Neural crest cell (in vitro differentiated cells): ENCODE results near the gene SERPINA4. TPM values are rescaled to one million over a fixed set of nuclear protein-coding genes. Genes with fewer than 3 reads are reported as not detected.
"Not testable (repeated sequence)": the region's sequence is repeated elsewhere in the genome, so short reads cannot be mapped to it uniquely, and the experiment has no call there.

Source experiments
- DNase-seq: peaks from one replicate; pipeline ENCODE4 v3.0.0; 2021; ENCODE audit warnings: low read depth, mixed read lengths, low spot score
- H3K27ac Mint-ChIP-seq: one replicate; pipeline ENCODE4 v1.8.0; 2021; ENCODE audit warnings: mild to moderate bottlenecking, mixed read lengths; ENCODE audit not compliant: unreplicated experiment
- H3K27me3 Mint-ChIP-seq: 2 replicates; pipeline ENCODE4 v1.8.0; 2021; ENCODE audit warnings: low read depth, mild to moderate bottlenecking, mixed read lengths
- H3K36me3 Mint-ChIP-seq: 2 replicates; pipeline ENCODE4 v1.8.0; 2021; ENCODE audit warnings: low read depth, mild to moderate bottlenecking, mixed read lengths
- H3K4me1 Mint-ChIP-seq: 2 replicates; pipeline ENCODE4 v1.8.0; 2021; ENCODE audit warnings: mixed read lengths
- H3K4me3 Mint-ChIP-seq: one replicate; pipeline ENCODE4 v1.8.0; 2021; ENCODE audit warnings: mild to moderate bottlenecking, mixed read lengths
- H3K9me3 Mint-ChIP-seq: 2 replicates; pipeline ENCODE4 v1.8.0; 2021; ENCODE audit warnings: mixed read lengths
- CTCF ChIP-seq: fragments of 200-600 bp; sonication (generic); conservative IDR thresholded peaks from 2 replicates; pipeline ENCODE4 v1.5.0; 2021; ENCODE audit warnings: antibody characterized with exemption, mild to moderate bottlenecking
- total RNA-seq: library from RNA; stranded (reverse); gene quantifications from 2 replicates; pipeline ENCODE4 v1.2.1, GENCODE V29; 2021

The SERPINA4 gene
- total RNA-seq, 1 donor from 2014 or later, result not detected

- no peaks in the 10 kb centered on the region for H3K4me1 Mint-ChIP-seq
- H3K36me3 Mint-ChIP-seq, result no peaks in the 10 kb centered on the region
- no peak for TF ChIP-seq CTCF
- H3K9me3 Mint-ChIP-seq, result no peaks in the 10 kb centered on the region
- H3K4me3 Mint-ChIP-seq, result no peak overlapping the region
- DNase-seq, result no peak
- H3K27ac Mint-ChIP-seq, result no peak overlapping the region
- H3K27me3 Mint-ChIP-seq, result peaks cover 2% of the 10 kb centered on the region
These were observed 13.1 kb downstream of the SERPINA4 start for GRCh38 chr14:94574336-94574735.

DNA sequence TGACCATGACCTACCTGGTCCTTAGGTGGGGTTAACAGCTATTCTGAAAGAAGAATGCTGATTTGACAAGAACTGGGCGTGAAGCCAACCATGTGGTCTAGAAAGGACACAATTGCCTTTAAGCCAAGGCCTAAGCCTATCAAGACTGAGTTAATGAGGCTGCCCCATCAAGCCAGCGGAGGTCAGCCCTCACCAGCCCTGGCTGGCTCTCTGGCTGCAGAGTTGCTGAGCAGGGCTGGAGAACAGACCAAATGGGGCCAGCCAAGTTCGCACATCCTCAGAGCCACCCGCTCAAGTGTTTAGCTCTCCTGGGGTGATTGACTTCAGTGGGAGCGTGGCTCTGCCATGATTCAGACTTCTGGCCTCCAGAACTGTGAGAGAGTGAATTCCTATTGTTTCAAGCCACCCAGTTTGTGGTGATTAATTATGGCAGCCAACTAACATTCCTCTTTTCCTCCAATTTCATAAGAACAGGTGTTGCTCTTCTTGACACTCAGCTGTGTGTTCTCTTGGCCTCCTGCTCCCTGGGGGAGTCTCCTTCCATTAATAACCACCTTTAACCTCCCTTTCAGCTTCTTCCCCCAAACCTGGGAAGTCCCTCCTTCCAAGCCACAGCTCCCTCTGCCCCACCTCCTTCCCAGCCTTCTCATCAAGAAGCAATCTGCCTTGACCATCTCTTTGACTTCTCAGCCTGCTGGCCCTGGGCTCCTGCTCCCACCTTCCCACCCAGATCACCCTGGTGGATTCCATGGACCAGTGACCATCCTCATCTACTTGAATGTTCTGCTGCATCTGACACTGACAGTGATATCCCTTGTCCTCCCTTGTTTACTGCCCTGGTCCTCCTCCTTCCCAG, 14.7 kb downstream of the SERPINA4 start:
- TF ChIP-seq CTCF, result no peak
- H3K27me3 Mint-ChIP-seq, result peaks cover 2% of the 10 kb centered on the region
- no peak for DNase-seq
- H3K27ac Mint-ChIP-seq, result no peak overlapping the region
- H3K4me3 Mint-ChIP-seq, result no peak overlapping the region
- no peaks in the 10 kb centered on the region for H3K36me3 Mint-ChIP-seq
- peaks cover under 1% of the 10 kb centered on the region for H3K4me1 Mint-ChIP-seq
- H3K9me3 Mint-ChIP-seq, result peaks cover 3% of the 10 kb centered on the region

DNA sequence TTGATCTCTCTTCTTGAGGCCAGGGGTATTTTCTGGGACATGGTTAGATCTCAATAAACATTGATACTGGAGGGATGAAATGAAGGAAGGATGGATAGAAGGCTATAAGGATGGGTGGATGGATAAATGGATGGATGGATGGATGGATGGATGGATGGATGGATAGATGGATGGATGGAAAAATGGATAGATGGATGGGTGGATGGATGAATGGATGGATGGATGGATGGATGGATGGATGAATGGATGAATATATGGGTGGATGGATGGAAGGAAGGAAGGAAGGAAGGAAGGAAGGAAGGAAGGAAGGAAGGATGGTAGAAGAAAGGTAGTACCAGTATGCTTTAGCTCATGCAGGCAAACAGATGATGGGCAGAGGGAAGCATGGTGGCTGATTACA, 16.2 kb downstream of the SERPINA4 start:
- H3K27me3 Mint-ChIP-seq, DNase-seq, H3K27ac Mint-ChIP-seq, H3K4me3 Mint-ChIP-seq, H3K9me3 Mint-ChIP-seq, H3K36me3 Mint-ChIP-seq: not testable (repeated sequence)
- H3K4me1 Mint-ChIP-seq, result peaks cover 13% of the 10 kb centered on the region

- no peak for DNase-seq
- TF ChIP-seq CTCF, result no peak
- Mint-ChIP-seq H3K4me1 (peaks cover 13% of the 10 kb centered on the region), H3K27ac (no peak overlapping the region), H3K27me3 (peaks cover 2% of the 10 kb centered on the region), H3K9me3 (peaks cover 3% of the 10 kb centered on the region), H3K36me3 (no peaks in the 10 kb centered on the region), H3K4me3 (no peak overlapping the region)
These were observed 17.5 kb downstream of the SERPINA4 start for GRCh38 chr14:94578712-94579111.

GRCh38 chr14:94581127-94581999, 20.1 kb downstream of the SERPINA4 start, which contains the start of gene SERPINA5:
Gene SERPINA5 (plus strand): TSS chr14:94581426. CDS start chr14:94587363, 5,937 bp downstream.
- peaks cover 13% of the 10 kb centered on the region for H3K4me1 Mint-ChIP-seq
- DNase-seq, result peak; percentile 41
- no peaks in the 10 kb centered on the region for H3K36me3 Mint-ChIP-seq
- H3K9me3 Mint-ChIP-seq, result peaks cover 3% of the 10 kb centered on the region
- no peak within 1 kb of the TSS for H3K4me3 Mint-ChIP-seq
- H3K27ac Mint-ChIP-seq, result no peak within 1 kb of the TSS
- peaks cover 7% of the 10 kb centered on the region for H3K27me3 Mint-ChIP-seq
- TF ChIP-seq CTCF, result no peak
